Neural crest cell (in vitro differentiated cells): Measurements from ENCODE around the gene ATP4A. TPM values are rescaled to one million over a fixed set of nuclear protein-coding genes. Genes with fewer than 3 reads are reported as not detected.

ENCODE experiments used
- DNase-seq: peaks from one replicate; pipeline ENCODE4 v3.0.0; 2021; ENCODE audit warnings: low read depth, mixed read lengths, low spot score
- H3K27ac Mint-ChIP-seq: one replicate; pipeline ENCODE4 v1.8.0; 2021; ENCODE audit warnings: mild to moderate bottlenecking, mixed read lengths; ENCODE audit not compliant: unreplicated experiment
- H3K27me3 Mint-ChIP-seq: 2 replicates; pipeline ENCODE4 v1.8.0; 2021; ENCODE audit warnings: low read depth, mild to moderate bottlenecking, mixed read lengths
- H3K36me3 Mint-ChIP-seq: 2 replicates; pipeline ENCODE4 v1.8.0; 2021; ENCODE audit warnings: low read depth, mild to moderate bottlenecking, mixed read lengths
- H3K4me1 Mint-ChIP-seq: 2 replicates; pipeline ENCODE4 v1.8.0; 2021; ENCODE audit warnings: mixed read lengths
- H3K4me3 Mint-ChIP-seq: one replicate; pipeline ENCODE4 v1.8.0; 2021; ENCODE audit warnings: mild to moderate bottlenecking, mixed read lengths
- H3K9me3 Mint-ChIP-seq: 2 replicates; pipeline ENCODE4 v1.8.0; 2021; ENCODE audit warnings: mixed read lengths
- total RNA-seq: library from RNA; stranded (reverse); gene quantifications from 2 replicates; pipeline ENCODE4 v1.2.1, GENCODE V29; 2021
- TF ChIP-seq, protein P1 (sequence below): fragments of 200-600 bp; sonication (generic); conservative IDR thresholded peaks from 2 replicates; pipeline ENCODE4 v1.5.0; 2021; ENCODE audit warnings: antibody characterized with exemption, mild to moderate bottlenecking

Gene ATP4A
- total RNA-seq, 1 donor from 2014 or later: not detected

DNA sequence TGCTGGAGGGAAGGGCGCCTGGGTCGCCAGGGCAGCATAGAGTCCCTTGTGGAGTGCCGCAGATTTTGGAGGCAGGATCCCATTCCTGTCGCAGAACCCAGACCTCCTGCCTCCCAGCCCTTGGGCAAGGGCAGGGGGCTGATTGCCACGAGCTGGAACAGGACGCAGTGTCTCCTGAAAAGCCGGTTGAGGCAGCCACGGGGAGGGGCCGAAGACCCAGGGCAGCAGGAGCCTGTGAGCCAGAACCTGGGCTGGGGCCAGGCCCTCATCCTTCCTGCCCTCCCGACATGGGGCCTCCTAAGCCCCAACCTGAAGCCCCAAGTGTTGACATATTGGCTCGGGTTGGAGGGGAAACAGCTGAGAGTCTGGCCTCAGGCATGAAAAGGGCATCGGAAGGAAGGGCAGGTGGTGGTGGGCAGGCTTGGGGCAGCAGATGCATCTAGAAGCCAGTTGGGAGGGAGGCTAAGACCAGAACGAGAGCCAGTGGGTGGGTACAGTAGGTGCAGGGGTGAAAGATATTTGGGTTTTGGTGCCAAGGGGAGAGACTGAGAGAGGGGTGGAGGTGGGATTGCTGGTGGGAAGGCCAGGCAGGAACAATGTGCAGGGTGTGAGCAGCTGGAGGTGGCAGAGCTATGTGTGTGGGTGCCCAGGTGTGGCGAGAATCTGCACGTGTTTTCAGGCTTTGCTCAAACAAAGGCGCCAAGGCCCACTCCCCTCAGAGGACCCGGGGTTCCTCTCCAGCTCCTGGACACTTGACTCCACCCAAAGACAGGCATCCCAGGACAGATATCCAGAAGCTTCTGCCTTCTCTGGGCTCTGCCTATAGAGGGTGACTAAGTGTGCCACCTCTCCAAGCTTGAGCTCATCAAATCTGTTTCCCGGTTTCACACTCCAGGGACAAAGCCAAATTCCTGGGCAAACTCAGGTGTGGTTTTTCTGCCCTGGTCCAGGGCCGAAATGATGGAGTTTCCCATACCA is 33.9 kb downstream of the ATP4A start:
- peaks cover 2% of the 10 kb centered on the region for H3K27me3 Mint-ChIP-seq
- no peak overlapping the region for H3K27ac Mint-ChIP-seq
- H3K4me3 Mint-ChIP-seq: no peak overlapping the region
- TF ChIP-seq, protein P1, sequence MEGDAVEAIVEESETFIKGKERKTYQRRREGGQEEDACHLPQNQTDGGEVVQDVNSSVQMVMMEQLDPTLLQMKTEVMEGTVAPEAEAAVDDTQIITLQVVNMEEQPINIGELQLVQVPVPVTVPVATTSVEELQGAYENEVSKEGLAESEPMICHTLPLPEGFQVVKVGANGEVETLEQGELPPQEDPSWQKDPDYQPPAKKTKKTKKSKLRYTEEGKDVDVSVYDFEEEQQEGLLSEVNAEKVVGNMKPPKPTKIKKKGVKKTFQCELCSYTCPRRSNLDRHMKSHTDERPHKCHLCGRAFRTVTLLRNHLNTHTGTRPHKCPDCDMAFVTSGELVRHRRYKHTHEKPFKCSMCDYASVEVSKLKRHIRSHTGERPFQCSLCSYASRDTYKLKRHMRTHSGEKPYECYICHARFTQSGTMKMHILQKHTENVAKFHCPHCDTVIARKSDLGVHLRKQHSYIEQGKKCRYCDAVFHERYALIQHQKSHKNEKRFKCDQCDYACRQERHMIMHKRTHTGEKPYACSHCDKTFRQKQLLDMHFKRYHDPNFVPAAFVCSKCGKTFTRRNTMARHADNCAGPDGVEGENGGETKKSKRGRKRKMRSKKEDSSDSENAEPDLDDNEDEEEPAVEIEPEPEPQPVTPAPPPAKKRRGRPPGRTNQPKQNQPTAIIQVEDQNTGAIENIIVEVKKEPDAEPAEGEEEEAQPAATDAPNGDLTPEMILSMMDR: no peak
- H3K4me1 Mint-ChIP-seq: peaks cover under 1% of the 10 kb centered on the region
- H3K36me3 Mint-ChIP-seq: no peaks in the 10 kb centered on the region
- H3K9me3 Mint-ChIP-seq: no peaks in the 10 kb centered on the region
- DNase-seq: no peak

- no peak for DNase-seq
- H3K9me3 Mint-ChIP-seq: no peaks in the 10 kb centered on the region
- H3K36me3 Mint-ChIP-seq: no peaks in the 10 kb centered on the region
- H3K27ac Mint-ChIP-seq: peak within 1 kb of the TSS; percentile 89
- H3K27me3 Mint-ChIP-seq: peaks cover 2% of the 10 kb centered on the region
- H3K4me3 Mint-ChIP-seq: no peak within 1 kb of the TSS
- TF ChIP-seq, protein P1: no peak
- H3K4me1 Mint-ChIP-seq: peaks cover 7% of the 10 kb centered on the region
Measured at GRCh38 chr19:35528218-35529038, 35.0 kb downstream of the ATP4A start, which contains the start of gene SBSN. Gene SBSN, minus strand, starts transcription at chr19:35528311. Its CDS starts 30 bp downstream, at chr19:35528281.

DNA sequence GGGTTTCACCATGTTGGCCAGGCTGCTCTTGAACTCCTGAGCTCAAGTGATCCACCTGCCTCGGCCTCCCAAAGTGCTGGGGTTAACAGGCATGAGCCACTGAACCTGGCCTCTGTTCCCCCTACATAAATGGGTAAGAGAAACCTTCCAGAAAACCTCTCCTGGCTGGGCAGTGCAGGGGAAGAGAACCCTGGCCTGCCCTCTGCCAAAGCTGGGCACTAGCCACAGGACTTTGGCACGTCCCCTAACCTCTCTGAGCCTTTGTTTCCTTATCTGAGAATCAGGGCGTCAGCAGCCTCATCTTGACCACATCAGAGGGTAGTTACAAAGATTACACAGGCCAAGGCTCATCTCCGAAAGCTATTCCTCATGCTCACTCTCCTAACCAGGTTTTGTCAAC is 37.6 kb downstream of the ATP4A start:
- H3K4me1 Mint-ChIP-seq: peaks cover 18% of the 10 kb centered on the region
- DNase-seq: no peak
- H3K27ac Mint-ChIP-seq: no peak overlapping the region
- peaks cover 2% of the 10 kb centered on the region for H3K27me3 Mint-ChIP-seq
- H3K36me3 Mint-ChIP-seq: no peaks in the 10 kb centered on the region
- no peak overlapping the region for H3K4me3 Mint-ChIP-seq
- TF ChIP-seq, protein P1: no peak
- no peaks in the 10 kb centered on the region for H3K9me3 Mint-ChIP-seq

- H3K4me3 Mint-ChIP-seq: no peak overlapping the region
- DNase-seq: no peak
- H3K4me1 Mint-ChIP-seq: peaks cover 24% of the 10 kb centered on the region
- H3K9me3 Mint-ChIP-seq: no peaks in the 10 kb centered on the region
- H3K27ac Mint-ChIP-seq: no peak overlapping the region
- no peaks in the 10 kb centered on the region for H3K36me3 Mint-ChIP-seq
- TF ChIP-seq, protein P1: no peak
- H3K27me3 Mint-ChIP-seq: peaks cover 2% of the 10 kb centered on the region
Measured at GRCh38 chr19:35524181-35524837, 39.1 kb downstream of the ATP4A start.

DNA sequence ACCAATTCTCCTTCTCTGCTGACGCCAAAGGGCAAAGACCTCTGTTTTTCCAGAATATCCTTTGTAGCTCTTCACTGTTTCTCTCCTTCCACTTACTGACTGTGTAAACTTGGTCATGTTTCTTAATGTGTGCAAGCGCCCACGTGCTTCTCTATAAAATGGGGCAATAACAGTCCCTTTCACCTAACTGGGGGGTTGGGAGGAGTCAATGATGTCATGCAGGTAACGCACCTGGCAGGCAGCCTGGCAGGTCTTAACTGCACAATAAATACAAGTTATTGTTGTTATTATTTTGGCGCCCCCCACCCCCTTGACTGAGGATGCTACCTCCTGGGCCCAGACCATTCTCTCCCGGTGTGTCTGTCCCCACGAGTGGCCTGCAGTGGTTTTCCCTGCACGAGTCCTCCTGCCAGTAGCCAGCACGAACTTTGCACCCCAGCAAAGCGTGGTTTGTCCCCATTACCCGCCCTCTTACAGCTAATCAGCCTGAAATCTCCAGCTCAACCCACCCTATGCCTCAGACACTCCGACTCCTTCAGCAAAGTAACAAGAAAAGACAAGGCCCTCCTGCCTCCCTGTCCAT is 40.6 kb downstream of the ATP4A start:
- no peaks in the 10 kb centered on the region for H3K36me3 Mint-ChIP-seq
- TF ChIP-seq, protein P1: no peak
- peaks cover 24% of the 10 kb centered on the region for H3K4me1 Mint-ChIP-seq
- H3K27me3 Mint-ChIP-seq: peaks cover 2% of the 10 kb centered on the region
- DNase-seq: no peak
- no peaks in the 10 kb centered on the region for H3K9me3 Mint-ChIP-seq
- no peak overlapping the region for H3K27ac Mint-ChIP-seq
- H3K4me3 Mint-ChIP-seq: no peak overlapping the region
